Fibroblast of lung (primary cell): ENCODE results near the gene XRN2. TPM values are rescaled to one million over a fixed set of nuclear protein-coding genes. Genes with fewer than 3 reads are reported as not detected.

Experiments used
- DNase-seq, 2 donors: peaks; one replicate each; pipeline versions ENCODE4 v3.0.0 to v3.0.0-alpha.2; 2010; ENCODE audit warnings: low read depth in 2 of 2
- H2AFZ ChIP-seq: 2 replicates; pipeline ENCODE4 v1.5.1; 2012; ENCODE audit warnings: low read length, control low read depth, inconsistent platforms
- H3K27ac ChIP-seq: 2 replicates; pipeline ENCODE4 v1.5.1; 2011; ENCODE audit warnings: low read length, control low read depth; ENCODE audit not compliant: insufficient read depth
- H3K27me3 ChIP-seq: 2 replicates; pipeline ENCODE4 v1.5.1; 2011; ENCODE audit warnings: mild to moderate bottlenecking, low read length; ENCODE audit not compliant: control insufficient read depth, insufficient read depth
- H3K36me3 ChIP-seq: 2 replicates; pipeline ENCODE4 v1.5.1; 2011; ENCODE audit warnings: low read length; ENCODE audit not compliant: control insufficient read depth, insufficient read depth
- H3K4me1 ChIP-seq: 2 replicates; pipeline ENCODE4 v1.5.1; 2011; ENCODE audit warnings: low read length; ENCODE audit not compliant: control insufficient read depth, insufficient read depth; ENCODE audit errors: extremely low read depth
- H3K4me2 ChIP-seq: 2 replicates; pipeline ENCODE4 v1.5.1; 2011; ENCODE audit warnings: low read length, control low read depth; ENCODE audit not compliant: insufficient read depth; ENCODE audit errors: extremely low read depth
- H3K4me3 ChIP-seq, 4 experiments: fragments of 200-600 bp in 1 of 4; sonication (generic) in 1 of 4; replicated peaks in 1 of 4; 2 replicates each; pipeline ENCODE4 v1.5.1; 2011 to 2016; ENCODE audit warnings: low read length in 4 of 4, low read depth in 3 of 4, mild to moderate bottlenecking in 3 of 4, control low read depth in 2 of 4, inconsistent platforms in 1 of 4, mixed read lengths in 1 of 4; ENCODE audit not compliant: insufficient read depth in 1 of 4; ENCODE audit errors: control extremely low read depth in 1 of 4
- H3K79me2 ChIP-seq: 2 replicates; pipeline ENCODE4 v1.5.1; 2012; ENCODE audit warnings: mild to moderate bottlenecking, low read length, inconsistent platforms; ENCODE audit not compliant: control insufficient read depth, insufficient read depth
- H3K9ac ChIP-seq: 2 replicates; pipeline ENCODE4 v1.5.1; 2011; ENCODE audit warnings: mild to moderate bottlenecking, low read length, control low read depth; ENCODE audit not compliant: insufficient read depth
- H3K9me3 ChIP-seq: 2 replicates; pipeline ENCODE4 v1.5.1; 2012; ENCODE audit warnings: low read depth, low read length; ENCODE audit not compliant: control insufficient read depth, insufficient read depth
- H4K20me1 ChIP-seq: 2 replicates; pipeline ENCODE4 v1.5.1; 2011; ENCODE audit warnings: low read length; ENCODE audit not compliant: control insufficient read depth, insufficient read depth; ENCODE audit errors: extremely low read depth
- CTCF ChIP-seq, 2 donors: IDR thresholded peaks in 1 of 2; conservative IDR thresholded peaks in 1 of 2; 1 replicate in 1 of 2; 2 replicates in 1 of 2; pipeline ENCODE4 v1.5.1; 2011 to 2012; ENCODE audit warnings: low read length in 2 of 2, control low read depth in 1 of 2, inconsistent platforms in 1 of 2, low read depth in 1 of 2, mild to moderate bottlenecking in 1 of 2
- EZH2 ChIP-seq: IDR thresholded peaks from 2 replicates; pipeline ENCODE4 v1.5.1; 2012; ENCODE audit warnings: low read length, control low read depth, mild to moderate bottlenecking; ENCODE audit errors: missing control alignments
- polyA plus RNA-seq, 2 donors: library from polyadenylated mRNA; depleted of rRNA in 1 of 2; stranded (reverse) in 1 of 2; unstranded in 1 of 2; fragments of >200 nt; gene quantifications; 2 replicates each; pipeline ENCODE4 v1.2.1, GENCODE V29; 2011 to 2012; ENCODE audit warnings: missing spikeins in 1 of 2
- total RNA-seq: library from RNA; depleted of rRNA; stranded (reverse); fragments of >200 nt; gene quantifications from 2 replicates; pipeline ENCODE4 v1.2.1, GENCODE V29; 2014

XRN2 gene
- total and polyA plus RNA-seq, 2 donors (not counting 1 experiment from before 2014, with no cell fraction given) = 99.3 to 99.6 TPM

GRCh38 chr20:21272279-21272678 is 30.9 kb upstream of the XRN2 start:
- no peak overlapping the region for H3K4me3 ChIP-seq
- H4K20me1 ChIP-seq = no peaks in the 10 kb centered on the region
- no peaks in the 10 kb centered on the region for H3K79me2 ChIP-seq
- no peaks in the 10 kb centered on the region for H3K9me3 ChIP-seq
- H3K4me2 ChIP-seq = no peak overlapping the region
- H3K9ac ChIP-seq = no peak overlapping the region
- H3K36me3 ChIP-seq = no peaks in the 10 kb centered on the region
- no peak overlapping the region for H3K27ac ChIP-seq
- TF ChIP-seq EZH2 (no peak), CTCF (conservative IDR thresholded peaks at IDR 0.05 in 1 of 2, IDR thresholded peaks at IDR 0.05 in 1 of 2; ENCODE audit: low read depth in 1 of 2, low read length in 2 of 2) (no peak)
- no peak overlapping the region for H2AFZ ChIP-seq
- no peaks in the 10 kb centered on the region for H3K4me1 ChIP-seq
- no peaks in the 10 kb centered on the region for H3K27me3 ChIP-seq
- DNase-seq = peak in 1 of 2 donors; percentile 64

GRCh38 chr20:21272679-21273078 is 30.5 kb upstream of the XRN2 start:
- no peak for DNase-seq
- Histone ChIP-seq H3K36me3 (no peaks in the 10 kb centered on the region), H3K79me2 (no peaks in the 10 kb centered on the region), H3K4me1 (no peaks in the 10 kb centered on the region), H3K9me3 (no peaks in the 10 kb centered on the region), H3K4me3 (no peak overlapping the region), H3K4me2 (no peak overlapping the region), H2AFZ (no peak overlapping the region), H4K20me1 (no peaks in the 10 kb centered on the region), H3K9ac (no peak overlapping the region), H3K27me3 (no peaks in the 10 kb centered on the region), H3K27ac (no peak overlapping the region)
- TF ChIP-seq CTCF (conservative IDR thresholded peaks at IDR 0.05 in 1 of 2, IDR thresholded peaks at IDR 0.05 in 1 of 2; ENCODE audit: low read depth in 1 of 2, low read length in 2 of 2) = no peak

GRCh38 chr20:21273755-21274386 is 29.3 kb upstream of the XRN2 start:
- Histone ChIP-seq H3K4me3 (no peak overlapping the region), H3K9ac (no peak overlapping the region), H3K27ac (no peak overlapping the region), H3K79me2 (no peaks in the 10 kb centered on the region), H3K27me3 (no peaks in the 10 kb centered on the region), H3K4me1 (no peaks in the 10 kb centered on the region), H3K9me3 (no peaks in the 10 kb centered on the region), H2AFZ (no peak overlapping the region), H4K20me1 (no peaks in the 10 kb centered on the region), H3K36me3 (no peaks in the 10 kb centered on the region), H3K4me2 (no peak overlapping the region)
- TF ChIP-seq EZH2 (no peak), CTCF (conservative IDR thresholded peaks at IDR 0.05 in 1 of 2, IDR thresholded peaks at IDR 0.05 in 1 of 2; ENCODE audit: low read depth in 1 of 2, low read length in 2 of 2) (no peak)
- DNase-seq = no peak
